AML-193 (cell line): ENCODE data around the gene TTC27.
"Not testable (repeated sequence)": the region's sequence is repeated elsewhere in the genome, so short reads cannot be mapped to it uniquely, and the experiment has no call there.

ENCODE experiments used
- DNase-seq, 2 experiments: peaks; one replicate each; lab custom pipeline; 2025; lab: John Stamatoyannopoulos, UW

TTC27 gene

DNA sequence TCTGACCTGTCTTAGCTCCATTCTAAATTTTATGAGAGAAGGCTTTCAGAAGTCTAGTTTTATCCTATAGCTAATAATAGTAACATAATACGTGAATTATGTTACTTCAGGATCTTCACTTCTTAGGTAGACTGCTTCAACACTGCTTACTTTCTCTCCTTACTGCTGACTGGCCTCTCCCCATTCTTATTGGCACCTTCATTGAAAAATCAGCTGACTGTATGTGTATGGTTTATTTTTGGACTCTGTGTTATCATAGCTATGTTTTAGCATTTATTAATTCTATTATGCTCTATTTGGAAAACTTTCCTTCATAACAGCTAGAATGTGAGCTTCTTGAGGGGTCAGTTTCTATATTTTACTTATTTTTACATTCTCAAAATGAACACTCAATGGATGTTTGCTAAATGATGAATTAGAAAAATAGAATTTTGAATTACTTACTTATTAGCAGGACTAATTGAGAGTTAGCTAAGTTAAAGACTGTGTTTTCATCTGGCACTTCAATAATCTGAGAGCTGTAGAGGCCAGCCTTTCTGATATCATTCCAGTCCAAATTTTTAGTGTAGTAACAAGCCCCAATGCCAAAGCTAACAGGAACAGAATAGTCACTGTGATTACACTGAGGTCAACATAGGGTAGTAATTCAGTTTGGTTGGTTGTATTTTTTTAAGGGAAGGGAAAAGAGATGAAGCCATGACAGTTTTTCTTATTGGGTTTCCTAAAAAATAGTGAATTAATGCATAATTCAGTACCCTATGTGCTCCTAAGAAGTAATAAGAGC is 92.3 kb downstream of the TTC27 start:
- DNase-seq: no peak

DNA sequence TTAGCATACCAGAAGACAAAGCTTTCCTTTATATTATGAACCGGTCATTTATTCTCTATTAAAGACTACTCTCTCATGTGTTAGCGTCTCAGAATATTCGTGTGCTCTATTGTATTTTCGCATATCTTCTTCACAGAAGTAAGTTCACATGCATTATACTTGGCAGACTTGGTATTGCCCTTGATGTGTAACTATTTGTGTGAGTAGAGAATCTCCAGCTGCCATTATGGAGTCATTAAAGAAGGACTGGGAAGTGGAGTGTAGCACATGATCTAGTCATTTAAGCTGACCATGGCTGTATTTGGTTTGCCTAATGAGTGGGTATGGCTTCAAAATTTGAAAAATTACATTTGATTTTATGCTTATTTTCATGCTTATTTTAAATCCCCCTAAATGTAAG is 92.9 kb downstream of the TTC27 start:
- DNase-seq: no peak

DNA sequence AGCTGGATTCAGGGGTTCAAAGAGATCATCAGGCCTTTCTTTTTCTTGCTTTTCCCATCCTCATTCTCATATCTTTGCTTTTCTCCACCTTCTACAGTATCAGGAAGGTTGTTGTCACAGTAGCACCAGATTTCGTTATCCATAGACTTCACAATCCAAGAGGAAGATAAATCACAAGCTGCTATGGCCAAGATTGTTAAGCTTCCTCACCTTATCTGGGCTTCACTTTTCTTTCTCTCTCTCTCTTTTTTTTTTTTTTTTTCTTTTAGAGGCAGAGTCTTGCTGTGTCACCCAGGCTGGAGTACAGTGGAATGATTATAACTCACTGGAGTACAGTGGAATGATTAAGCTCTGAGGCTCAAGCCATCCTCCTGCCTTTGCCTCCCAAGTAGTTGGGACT is 93.5 kb downstream of the TTC27 start:
- DNase-seq: no peak

DNA sequence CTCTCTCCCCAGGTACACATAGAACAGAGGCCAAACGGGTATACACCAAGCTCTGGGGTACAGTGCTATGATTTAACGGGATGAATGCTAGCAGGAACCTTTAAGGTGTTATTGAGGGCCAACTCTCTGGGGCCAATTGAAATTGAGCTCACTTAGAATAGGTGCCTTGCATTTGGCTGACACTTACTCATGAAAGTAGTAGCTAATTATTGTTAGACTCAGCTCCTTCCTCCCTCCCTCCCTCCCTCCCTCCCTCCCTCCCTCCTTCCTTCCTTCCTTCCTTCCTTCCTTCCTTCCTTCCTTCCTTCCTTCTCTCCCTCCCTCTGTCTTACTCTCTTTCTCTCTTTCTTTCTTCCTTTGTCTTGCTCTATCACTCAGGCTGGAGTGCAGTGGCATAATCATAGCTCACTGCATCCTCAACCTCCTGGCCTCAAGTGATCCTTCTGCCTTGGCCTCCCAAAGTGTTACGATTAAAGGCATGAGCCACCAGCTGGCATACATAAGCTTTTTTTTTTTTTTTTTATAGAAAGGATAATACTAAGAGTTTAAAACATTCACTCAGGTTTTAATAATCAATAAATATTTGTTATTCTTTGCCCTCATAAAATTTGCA is 95.7 kb downstream of the TTC27 start:
- DNase-seq: no peak

DNA sequence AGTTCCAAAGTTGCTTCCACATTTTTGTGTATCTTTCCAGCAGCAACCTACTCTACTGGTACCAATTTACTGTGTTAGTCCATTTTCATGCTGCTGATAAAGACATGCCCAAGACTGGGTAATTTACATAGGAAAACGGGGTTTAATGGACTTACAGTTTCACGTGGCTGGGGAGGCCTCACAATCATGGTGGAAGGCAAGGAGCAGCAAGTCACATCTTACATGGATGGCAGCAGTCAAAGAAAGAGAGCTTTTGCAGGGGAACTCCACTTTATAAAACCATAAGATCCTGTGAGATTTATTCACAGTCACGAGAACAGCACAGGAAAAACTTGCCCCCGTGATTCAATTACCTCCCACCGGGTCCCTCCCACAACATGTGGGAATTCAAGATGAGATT is 98.8 kb downstream of the TTC27 start:
- DNase-seq: not testable (repeated sequence)

DNA sequence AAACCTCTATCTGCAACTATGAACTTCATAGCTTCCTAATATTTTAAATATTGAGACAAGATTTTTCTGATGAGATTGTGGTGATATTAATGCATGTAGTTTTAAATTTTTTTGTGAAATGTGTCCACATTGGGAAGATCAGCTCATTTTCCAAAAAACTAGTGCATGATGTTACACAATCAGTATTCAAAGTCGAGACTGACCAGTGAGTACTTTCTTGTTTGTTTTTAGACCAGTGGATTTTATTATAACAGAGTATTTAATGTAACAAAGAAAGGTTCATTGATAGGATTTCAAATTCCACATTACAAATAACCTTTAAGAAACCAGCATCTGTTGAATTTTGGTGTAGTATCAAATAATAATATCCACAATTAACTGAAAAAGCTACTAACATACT is 99.3 kb downstream of the TTC27 start:
- DNase-seq: no peak

DNA sequence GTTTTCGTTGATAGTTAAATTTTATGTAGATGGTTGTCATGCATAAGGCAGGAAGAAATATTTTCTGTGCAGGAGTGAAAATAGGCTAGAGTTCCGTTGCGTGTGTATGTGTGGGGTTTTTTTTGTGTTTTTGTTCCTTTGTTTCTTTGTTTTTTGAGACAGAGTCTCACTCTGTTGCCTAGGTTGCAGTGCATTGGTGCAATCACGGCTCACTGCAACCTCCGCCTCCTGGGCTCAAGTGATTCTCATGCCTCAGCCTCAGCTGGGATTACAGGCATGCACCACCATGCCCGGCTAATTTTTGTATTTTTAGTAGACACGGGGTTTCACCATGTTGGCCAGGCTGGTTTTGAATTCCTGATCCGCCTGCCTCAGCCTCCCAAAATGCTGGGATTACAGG is 103.1 kb downstream of the TTC27 start:
- not testable (repeated sequence) for DNase-seq

DNA sequence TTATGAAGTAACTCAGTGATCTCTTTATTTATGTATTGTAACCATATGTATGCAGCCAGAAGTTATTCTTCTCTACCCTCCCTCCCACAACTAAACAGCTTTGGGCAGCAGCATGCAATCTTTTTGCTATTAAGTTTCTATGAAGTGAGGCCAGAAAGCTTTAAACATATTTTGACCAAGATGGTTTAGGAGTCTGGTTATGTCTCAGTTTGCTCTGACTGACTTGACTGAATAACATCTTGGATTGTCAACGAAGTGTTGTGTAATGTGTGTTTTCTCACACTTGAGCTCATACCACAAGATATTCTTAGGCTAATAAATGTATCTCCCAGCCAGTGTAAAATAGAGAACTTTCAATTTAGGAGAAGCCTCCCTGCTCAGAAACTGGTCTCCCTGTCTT is 104.3 kb downstream of the TTC27 start:
- no peak for DNase-seq

DNA sequence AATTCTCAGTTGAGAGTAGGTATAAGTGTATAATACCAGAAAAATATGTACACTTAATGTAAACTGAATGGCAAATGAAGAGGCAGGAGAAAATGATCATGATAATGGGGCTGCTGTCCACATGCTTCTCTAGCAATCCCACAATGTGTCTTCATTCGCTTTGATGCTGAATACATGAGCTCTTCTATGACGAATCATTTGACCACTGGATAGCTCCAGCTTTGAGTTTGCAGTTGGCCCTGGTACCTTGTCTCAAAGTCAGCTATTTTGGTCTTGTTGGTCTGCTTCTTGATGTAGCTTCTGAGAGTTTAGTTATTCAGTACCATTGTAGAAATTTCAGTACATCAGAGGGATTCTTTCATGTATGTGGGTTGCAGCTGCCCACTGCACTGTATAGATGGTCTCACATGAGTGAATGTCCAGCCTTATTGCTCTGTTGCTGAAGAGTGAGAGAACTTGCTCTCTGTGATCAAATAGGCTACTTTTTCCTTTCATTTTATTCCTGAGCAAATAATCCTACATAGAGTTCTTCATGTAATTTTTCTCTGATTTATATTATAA is 105.1 kb downstream of the TTC27 start:
- DNase-seq: no peak

DNA sequence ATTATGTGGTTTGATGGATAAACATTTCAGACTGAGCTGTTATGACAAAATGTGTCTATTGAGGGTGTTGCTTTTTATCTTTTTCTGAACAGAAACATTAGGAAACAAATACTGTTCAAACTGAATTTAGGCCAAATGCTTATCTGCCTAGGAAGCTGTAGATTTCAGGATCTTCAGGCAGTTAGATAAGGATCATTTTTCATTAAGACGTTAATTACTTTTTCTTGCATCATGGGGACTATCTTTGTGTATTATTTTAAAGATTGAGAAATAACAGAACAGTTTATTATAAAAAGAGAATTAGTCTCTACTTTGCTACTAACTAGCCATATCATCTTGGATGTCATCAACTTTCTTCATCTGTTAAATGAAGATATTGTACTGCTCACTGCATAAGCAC is 107.5 kb downstream of the TTC27 start:
- no peak for DNase-seq

DNA sequence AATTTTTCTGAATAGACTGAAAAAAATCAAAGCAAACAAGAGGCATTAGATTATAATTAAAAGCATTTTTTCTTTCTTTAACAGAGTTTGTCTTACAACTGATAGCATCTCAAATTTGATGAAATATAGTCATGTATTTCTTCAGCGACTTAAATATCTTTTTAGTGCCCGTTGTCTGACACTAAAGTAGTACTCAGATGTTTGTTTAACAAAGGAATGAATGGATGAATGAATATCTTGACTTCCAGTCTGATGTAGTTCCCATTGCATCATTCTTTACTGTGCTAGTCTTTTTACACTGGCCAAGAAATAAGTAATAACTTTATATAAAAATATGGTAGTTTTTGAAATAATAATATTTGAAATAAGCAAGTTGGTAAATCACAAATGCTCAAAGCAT is 111.1 kb downstream of the TTC27 start:
- no peak for DNase-seq

DNA sequence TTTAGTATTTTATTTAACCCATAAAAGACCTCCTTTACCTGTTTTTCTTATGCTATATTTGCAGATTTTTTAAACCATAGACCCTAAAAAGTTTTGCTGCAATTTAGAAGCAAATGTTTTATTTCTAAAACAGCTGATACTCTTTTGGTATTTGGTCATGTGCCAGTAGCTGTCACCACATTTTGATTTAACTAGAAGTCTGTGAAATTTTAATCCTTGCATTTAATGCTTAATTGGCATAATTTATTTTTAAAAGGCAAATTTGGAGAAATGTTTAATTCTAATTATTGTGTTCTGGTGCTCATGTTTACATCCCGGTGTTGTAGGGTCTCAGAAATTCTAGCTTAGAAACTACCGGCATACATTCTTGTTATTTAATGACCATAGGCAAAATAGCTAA is 111.8 kb downstream of the TTC27 start:
- DNase-seq: no peak

DNA sequence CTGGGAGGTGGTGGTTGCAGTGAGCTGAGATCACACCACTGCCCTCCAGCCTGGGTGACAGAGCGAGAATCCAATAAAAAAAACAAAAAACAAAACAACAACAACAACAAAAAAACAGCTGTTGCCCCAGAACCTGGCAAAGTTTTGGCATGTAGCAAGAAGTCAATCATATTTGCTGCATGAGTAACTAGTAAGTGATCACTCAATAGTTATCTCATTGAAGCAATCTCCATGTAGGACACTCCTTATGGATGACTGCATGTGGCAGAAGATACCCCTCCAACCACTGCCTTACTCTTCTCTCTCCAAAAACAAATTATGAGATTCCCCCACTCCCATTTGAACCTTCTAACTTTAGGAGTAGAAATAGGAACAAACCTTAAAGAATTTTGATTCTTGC is 113.7 kb downstream of the TTC27 start:
- no peak for DNase-seq

DNA sequence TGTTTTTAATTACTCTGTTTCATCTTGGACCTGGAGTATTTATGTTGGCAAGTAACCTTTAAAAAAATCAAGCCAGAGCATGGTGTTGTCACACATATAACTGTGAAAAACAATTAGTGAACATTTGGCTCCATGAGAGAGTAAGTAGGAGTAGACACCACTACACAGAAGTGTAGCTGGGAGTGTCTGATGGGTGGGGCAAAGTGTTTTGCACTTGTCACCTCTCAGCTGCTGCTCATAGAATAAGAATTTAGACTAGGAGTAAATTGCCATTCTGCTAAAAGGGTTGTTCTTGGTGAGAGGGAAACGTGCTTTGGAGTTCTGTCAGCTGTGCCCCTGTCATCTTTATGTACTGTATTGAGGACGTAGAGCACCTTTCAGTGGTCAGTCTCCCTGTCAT is 114.5 kb downstream of the TTC27 start:
- no peak for DNase-seq

DNA sequence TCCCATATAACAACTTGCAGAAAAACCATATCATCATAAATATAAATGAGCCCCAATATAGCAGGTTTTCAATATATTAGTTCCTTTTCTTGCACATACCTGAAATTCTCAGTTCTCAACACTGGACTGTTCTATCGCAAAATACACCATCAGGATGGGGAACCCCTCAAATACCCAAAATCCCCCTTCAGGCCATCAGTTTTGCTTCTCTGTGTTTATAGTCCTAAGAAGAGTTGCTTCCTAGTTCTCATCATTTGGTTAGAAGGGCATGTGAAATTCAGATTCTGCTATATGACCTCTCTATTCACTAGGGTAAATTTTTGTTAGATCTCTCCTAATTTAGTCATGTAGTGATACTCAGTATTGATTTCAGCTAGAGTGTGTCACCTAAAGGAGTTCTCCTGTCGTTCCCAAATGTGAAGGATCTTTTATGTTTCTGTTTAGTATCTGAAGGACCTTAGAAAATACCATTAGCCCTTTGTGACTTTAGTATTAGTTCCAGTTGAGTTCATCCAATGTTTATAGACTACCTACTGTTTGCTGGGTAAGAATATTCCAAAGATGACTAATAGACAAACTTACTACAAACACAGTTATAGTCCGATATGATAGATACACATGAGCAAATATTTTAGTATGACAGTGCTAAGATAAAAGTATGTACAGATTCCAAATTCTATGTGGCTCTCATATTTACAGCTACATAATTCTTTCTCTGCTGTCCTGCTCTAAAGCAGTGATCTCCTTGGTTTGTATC is 115.8 kb downstream of the TTC27 start:
- DNase-seq: no peak

DNA sequence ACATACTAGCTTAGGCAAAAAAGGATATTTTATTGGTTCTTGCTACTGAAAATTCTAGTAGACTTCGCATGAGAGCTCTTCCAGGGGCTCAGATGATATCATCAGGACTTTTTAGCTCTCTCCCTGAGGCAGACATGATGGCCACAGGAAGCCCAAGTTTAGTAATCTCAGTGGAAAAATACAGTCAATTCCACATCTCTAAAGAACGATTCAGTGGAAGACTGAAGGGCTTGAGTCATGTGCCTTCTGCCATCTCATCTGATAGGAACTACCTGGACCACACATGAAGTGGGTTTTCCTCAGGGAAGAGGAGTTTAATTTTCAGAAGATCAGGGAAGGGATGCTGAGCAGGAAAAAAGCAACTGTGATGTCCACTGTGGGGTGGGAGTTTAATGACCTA is 117.3 kb downstream of the TTC27 start:
- no peak for DNase-seq

DNA sequence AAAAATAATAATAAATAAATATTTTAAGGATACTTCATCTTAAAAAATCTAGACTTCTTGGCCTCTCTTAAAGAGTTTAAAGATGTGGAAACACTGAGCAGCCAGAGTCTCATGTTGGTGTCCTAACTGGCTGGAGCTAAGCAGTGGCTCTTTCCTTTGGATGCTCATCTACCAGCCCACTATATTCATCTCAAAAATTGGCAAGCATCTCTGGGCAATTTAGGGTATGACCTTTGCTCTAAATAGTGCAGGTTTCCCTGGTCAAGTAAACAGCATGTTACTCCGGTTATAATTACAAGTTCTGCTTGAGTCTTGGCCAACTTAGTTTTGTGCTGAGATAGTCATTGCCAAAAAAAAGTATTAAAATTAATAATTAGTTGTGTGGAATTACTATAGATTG is 117.8 kb downstream of the TTC27 start:
- no peak for DNase-seq

DNA sequence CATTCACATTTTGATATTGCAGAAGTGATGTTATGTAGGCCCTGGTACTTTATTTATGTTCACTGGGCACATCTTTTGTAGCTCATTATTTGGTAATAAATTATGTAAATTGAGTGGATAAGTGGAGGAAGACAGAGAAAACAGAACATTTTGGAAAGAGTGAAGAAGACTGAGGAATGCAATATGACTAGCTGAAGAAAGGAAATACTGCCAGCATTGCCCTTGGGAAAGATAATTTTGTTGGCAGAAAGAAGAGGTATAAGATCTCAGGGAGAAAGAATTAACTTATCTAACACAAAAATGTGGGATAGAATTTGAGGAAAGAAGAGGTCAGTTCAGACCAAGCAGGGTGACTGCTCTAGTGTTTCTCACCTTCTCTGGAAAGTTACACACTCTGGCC is 118.8 kb downstream of the TTC27 start:
- no peak for DNase-seq

DNA sequence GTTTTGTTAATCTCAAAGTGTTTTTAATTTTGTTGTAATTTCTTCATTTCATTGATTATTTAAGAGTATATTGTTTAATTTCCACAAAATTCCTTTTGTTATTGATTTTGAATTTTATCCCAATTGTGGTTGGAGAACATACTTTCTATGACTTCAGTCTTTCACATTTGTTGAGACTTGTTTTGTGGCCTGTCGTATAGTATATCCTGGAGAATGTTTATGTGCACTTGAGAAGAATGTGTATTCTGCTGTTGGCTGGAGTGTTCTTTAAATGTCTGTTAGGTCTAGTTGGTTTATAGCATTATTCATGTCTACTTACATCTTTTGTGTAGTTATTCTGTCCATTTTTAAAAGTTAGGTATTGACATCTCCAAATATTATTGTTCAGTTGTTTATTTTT is 120.3 kb downstream of the TTC27 start:
- DNase-seq: no peak

DNA sequence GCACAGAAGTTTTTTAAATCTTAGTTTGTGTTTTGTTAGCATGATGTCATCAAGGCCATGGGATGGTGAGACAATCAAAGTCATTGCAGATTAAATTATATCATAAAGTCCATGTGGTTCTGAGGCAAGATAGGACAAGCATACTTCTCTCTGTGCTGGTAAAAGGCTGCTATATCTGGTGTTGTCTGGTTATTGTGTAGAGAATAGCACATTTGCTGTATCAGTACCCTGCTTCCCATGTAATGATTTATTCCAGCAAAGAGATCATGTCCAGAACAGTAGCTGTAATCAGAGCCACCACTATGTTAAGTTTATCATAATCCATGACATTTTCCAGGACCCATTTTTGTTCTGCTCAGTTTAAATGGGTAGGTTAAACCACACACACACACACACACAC is 123.0 kb downstream of the TTC27 start:
- no peak for DNase-seq

DNA sequence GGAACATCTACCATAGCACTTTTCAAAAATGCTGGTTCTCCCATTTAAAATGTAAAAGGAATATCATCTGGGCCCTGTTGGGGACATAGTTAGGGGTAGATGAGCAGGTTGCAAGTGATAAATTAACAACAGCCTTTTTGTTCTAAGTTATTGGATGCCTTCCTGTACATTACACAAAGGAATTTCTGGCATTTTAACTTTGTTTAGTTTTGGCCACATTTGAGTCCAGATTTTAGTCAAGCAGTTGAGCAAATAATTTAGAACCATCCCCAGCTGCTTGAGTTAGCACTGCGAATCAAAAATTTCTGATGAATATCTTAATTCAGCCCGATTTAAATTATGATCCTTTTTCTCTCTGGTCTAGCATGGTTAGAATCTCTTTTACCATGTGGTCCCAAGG is 124.4 kb downstream of the TTC27 start:
- no peak for DNase-seq

DNA sequence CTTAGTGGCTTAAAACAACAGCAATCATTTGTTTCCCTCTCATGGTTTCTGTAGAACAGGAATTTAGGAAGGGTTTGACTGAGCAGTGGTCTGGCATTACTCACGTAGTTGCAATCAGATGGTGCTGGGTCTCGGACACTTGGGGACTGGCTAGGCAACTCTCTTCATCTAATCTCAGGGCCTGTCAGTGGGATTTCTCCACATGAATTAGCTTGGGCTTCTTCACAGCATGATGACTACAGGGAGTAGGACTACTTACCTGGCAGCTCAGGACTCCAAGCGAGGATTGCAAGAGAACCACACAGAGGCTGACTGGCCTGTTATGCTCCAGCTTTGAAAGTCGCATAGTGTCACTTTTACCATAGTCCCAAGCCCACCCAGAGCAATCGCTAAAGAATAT is 125.1 kb downstream of the TTC27 start:
- DNase-seq: no peak

DNA sequence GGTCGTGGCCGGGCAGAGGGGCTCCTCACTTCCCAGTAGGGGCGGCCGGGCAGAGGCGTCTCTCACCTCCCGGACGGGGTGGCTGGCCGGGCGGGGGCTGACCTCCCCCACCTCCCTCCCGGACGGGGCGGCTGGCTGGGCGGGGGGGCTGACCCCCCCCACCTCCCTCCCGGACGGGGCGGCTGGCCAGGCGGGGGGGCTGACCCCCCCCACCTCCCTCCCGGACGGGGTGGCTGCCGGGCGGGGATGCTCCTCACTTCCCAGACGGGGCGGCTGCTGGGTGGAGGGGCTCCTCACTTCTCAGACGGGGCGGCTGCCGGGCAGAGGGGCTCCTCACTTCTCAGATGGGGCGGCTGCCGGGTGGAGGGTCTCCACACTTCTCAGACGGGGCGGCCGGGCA is 126.8 kb downstream of the TTC27 start:
- not testable (repeated sequence) for DNase-seq
